Measurements from ENCODE around the gene PSMD11.

The PSMD11 gene

GRCh38 chr17:32471652-32472051, 27.3 kb downstream of the PSMD11 start (continued):
- TF ChIP-seq, protein P1, sequence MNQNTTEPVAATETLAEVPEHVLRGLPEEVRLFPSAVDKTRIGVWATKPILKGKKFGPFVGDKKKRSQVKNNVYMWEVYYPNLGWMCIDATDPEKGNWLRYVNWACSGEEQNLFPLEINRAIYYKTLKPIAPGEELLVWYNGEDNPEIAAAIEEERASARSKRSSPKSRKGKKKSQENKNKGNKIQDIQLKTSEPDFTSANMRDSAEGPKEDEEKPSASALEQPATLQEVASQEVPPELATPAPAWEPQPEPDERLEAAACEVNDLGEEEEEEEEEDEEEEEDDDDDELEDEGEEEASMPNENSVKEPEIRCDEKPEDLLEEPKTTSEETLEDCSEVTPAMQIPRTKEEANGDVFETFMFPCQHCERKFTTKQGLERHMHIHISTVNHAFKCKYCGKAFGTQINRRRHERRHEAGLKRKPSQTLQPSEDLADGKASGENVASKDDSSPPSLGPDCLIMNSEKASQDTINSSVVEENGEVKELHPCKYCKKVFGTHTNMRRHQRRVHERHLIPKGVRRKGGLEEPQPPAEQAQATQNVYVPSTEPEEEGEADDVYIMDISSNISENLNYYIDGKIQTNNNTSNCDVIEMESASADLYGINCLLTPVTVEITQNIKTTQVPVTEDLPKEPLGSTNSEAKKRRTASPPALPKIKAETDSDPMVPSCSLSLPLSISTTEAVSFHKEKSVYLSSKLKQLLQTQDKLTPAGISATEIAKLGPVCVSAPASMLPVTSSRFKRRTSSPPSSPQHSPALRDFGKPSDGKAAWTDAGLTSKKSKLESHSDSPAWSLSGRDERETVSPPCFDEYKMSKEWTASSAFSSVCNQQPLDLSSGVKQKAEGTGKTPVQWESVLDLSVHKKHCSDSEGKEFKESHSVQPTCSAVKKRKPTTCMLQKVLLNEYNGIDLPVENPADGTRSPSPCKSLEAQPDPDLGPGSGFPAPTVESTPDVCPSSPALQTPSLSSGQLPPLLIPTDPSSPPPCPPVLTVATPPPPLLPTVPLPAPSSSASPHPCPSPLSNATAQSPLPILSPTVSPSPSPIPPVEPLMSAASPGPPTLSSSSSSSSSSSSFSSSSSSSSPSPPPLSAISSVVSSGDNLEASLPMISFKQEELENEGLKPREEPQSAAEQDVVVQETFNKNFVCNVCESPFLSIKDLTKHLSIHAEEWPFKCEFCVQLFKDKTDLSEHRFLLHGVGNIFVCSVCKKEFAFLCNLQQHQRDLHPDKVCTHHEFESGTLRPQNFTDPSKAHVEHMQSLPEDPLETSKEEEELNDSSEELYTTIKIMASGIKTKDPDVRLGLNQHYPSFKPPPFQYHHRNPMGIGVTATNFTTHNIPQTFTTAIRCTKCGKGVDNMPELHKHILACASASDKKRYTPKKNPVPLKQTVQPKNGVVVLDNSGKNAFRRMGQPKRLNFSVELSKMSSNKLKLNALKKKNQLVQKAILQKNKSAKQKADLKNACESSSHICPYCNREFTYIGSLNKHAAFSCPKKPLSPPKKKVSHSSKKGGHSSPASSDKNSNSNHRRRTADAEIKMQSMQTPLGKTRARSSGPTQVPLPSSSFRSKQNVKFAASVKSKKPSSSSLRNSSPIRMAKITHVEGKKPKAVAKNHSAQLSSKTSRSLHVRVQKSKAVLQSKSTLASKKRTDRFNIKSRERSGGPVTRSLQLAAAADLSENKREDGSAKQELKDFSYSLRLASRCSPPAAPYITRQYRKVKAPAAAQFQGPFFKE (tag by site-specific recombination; IDR thresholded peaks at IDR 0.05; ENCODE audit: borderline replicate concordance): no peak
- TF ChIP-seq, protein P2, sequence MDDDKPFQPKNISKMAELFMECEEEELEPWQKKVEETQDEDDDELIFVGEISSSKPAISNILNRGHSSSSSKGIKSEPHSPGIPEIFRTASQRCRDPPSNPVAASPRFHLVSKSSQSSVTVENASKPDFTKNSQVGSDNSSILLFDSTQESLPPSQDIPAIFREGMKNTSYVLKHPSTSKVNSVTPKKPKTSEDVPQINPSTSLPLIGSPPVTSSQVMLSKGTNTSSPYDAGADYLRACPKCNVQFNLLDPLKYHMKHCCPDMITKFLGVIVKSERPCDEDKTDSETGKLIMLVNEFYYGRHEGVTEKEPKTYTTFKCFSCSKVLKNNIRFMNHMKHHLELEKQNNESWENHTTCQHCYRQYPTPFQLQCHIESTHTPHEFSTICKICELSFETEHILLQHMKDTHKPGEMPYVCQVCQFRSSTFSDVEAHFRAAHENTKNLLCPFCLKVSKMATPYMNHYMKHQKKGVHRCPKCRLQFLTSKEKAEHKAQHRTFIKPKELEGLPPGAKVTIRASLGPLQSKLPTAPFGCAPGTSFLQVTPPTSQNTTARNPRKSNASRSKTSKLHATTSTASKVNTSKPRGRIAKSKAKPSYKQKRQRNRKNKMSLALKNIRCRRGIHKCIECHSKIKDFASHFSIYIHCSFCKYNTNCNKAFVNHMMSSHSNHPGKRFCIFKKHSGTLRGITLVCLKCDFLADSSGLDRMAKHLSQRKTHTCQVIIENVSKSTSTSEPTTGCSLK (tag by site-specific recombination; IDR thresholded peaks at IDR 0.05): no peak
- TF ChIP-seq SP3 (tag by site-specific recombination; IDR thresholded peaks at IDR 0.05) (no peak), ZNF621 (tag by site-specific recombination; IDR thresholded peaks at IDR 0.05) (no peak), GFI1B (tag by site-specific recombination; IDR thresholded peaks at IDR 0.05) (no peak), ZNF140 (tag by site-specific recombination; IDR thresholded peaks at IDR 0.05) (no peak), TSHZ1 (tag by site-specific recombination; IDR thresholded peaks at IDR 0.05; ENCODE audit: borderline replicate concordance) (no peak), ZNF555 (tag by site-specific recombination; conservative IDR thresholded peaks at IDR 0.05) (no peak), ZNF623 (tag by site-specific recombination; IDR thresholded peaks at IDR 0.05) (no peak)

GRCh38 chr17:32475258-32475657, 30.9 kb downstream of the PSMD11 start:
- Histone ChIP-seq H3K9me3 (ENCODE audit: control insufficient read depth, insufficient read depth, low read depth, low read length) (no peaks in the 10 kb centered on the region), H3K4me3 (ENCODE audit: low read depth, low read length) (no peak overlapping the region), H3K27ac (ENCODE audit: extremely low read depth, low read depth, low read length) (no peak overlapping the region), H3K4me1 (ENCODE audit: control insufficient read depth, insufficient read depth, low read length) (no peaks in the 10 kb centered on the region), H3K36me3 (ENCODE audit: control insufficient read depth in 2 of 2, insufficient read depth in 1 of 2, low read length in 2 of 2) (peaks cover 98% of the 10 kb centered on the region in 2 experiments)
- POLR2A ChIA-PET: no interaction called here
- no peak for TF ChIP-seq ZNF426 (tag by site-specific recombination; IDR thresholded peaks at IDR 0.05)
- TF ChIP-seq PBX3 (CRISPR knock-in tag; IDR thresholded peaks at IDR 0.05): no peak
- no peak for TF ChIP-seq ZNF768 (tag by site-specific recombination; IDR thresholded peaks at IDR 0.05)
- TF ChIP-seq ZNF629 (tag by site-specific recombination; IDR thresholded peaks at IDR 0.05): no peak
- no peak for TF ChIP-seq ZNF596 (tag by site-specific recombination; IDR thresholded peaks at IDR 0.05)
- TF ChIP-seq, protein P3, sequence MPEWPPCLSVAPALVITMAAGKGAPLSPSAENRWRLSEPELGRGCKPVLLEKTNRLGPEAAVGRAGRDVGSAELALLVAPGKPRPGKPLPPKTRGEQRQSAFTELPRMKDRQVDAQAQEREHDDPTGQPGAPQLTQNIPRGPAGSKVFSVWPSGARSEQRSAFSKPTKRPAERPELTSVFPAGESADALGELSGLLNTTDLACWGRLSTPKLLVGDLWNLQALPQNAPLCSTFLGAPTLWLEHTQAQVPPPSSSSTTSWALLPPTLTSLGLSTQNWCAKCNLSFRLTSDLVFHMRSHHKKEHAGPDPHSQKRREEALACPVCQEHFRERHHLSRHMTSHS (tag by site-specific recombination; IDR thresholded peaks at IDR 0.05): no peak
- TF ChIP-seq ZNF830 (tag by site-specific recombination; IDR thresholded peaks at IDR 0.05; ENCODE audit: low read depth): no peak
- no peak for TF ChIP-seq ZNF311 (tag by site-specific recombination; IDR thresholded peaks at IDR 0.05; ENCODE audit: borderline replicate concordance)
- no peak for TF ChIP-seq FEZF1 (tag by site-specific recombination; IDR thresholded peaks at IDR 0.05)
- no peak for TF ChIP-seq HOXD13 (CRISPR knock-in tag; IDR thresholded peaks at IDR 0.05; ENCODE audit: borderline replicate concordance)
- TF ChIP-seq ZFP41 (tag by site-specific recombination; IDR thresholded peaks at IDR 0.05; ENCODE audit: borderline replicate concordance): no peak
- CTCF ChIA-PET: interaction anchor here (0.9 to 5.9 kb wide), 5 partner anchors 8 to 13 kb away, joined by 3 to 70 read pairs (median 4); no protein-coding TSS in a partner anchor
